ENCODE data around the gene GRID1.
"Not testable (repeated sequence)": the region's sequence is repeated elsewhere in the genome, so short reads cannot be mapped to it uniquely, and the experiment has no call there.

DNA sequence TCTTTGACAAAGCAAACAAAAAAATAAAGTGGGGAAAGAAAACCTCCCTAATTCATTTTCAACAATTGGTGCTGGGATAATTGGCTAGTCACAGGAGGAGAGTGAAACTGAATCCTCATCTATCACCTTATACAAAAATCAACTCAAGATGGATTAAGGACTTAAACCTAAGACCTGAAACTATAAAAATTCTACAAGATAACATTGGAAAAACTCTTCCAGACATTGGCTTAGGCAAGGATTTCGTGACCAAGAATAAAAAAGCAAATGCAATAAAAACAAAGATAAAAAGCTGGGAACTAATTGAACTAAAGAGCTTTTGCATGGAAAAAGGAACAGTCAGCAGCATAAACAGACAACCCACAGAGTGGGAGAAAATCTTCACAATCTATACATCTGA lies 271.5 kb downstream of the GRID1 start:
- TF ChIP-seq, protein P1, sequence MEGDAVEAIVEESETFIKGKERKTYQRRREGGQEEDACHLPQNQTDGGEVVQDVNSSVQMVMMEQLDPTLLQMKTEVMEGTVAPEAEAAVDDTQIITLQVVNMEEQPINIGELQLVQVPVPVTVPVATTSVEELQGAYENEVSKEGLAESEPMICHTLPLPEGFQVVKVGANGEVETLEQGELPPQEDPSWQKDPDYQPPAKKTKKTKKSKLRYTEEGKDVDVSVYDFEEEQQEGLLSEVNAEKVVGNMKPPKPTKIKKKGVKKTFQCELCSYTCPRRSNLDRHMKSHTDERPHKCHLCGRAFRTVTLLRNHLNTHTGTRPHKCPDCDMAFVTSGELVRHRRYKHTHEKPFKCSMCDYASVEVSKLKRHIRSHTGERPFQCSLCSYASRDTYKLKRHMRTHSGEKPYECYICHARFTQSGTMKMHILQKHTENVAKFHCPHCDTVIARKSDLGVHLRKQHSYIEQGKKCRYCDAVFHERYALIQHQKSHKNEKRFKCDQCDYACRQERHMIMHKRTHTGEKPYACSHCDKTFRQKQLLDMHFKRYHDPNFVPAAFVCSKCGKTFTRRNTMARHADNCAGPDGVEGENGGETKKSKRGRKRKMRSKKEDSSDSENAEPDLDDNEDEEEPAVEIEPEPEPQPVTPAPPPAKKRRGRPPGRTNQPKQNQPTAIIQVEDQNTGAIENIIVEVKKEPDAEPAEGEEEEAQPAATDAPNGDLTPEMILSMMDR (IDR thresholded peaks at IDR 0.05), result not testable (repeated sequence)
- TF ChIP-seq POLR2AphosphoS5, POLR2A (IDR thresholded peaks at IDR 0.05): not testable (repeated sequence)
